Neuron (in vitro differentiated cells): ENCODE results near the gene PBX1.

ENCODE experiments used
- H2AFZ ChIP-seq: one replicate; pipeline ENCODE4 v1.6.1; 2013; ENCODE audit warnings: low read depth, mild to moderate bottlenecking, inconsistent platforms, low read length, moderate library complexity
- H3K27me3 ChIP-seq: one replicate; pipeline ENCODE4 v1.6.1; 2013; ENCODE audit warnings: low read length; ENCODE audit not compliant: insufficient read depth
- H3K36me3 ChIP-seq: one replicate; pipeline ENCODE4 v1.6.1; 2013; ENCODE audit warnings: low read length; ENCODE audit not compliant: insufficient read depth
- H3K4me1 ChIP-seq: one replicate; pipeline ENCODE4 v1.6.1; 2013; ENCODE audit warnings: low read length; ENCODE audit not compliant: insufficient read depth
- H3K4me3 ChIP-seq: 2 replicates; pipeline ENCODE4 v1.5.1; 2013; ENCODE audit warnings: mild to moderate bottlenecking, low read length, moderate library complexity
- H3K9me3 ChIP-seq: one replicate; pipeline ENCODE4 v1.6.1; 2013; ENCODE audit warnings: low read length

Gene PBX1

GRCh38 chr1:164635803-164636731 lies 77.1 kb downstream of the PBX1 start:
- H3K27me3 ChIP-seq: no peaks in the 10 kb centered on the region
- H3K4me1 ChIP-seq: peaks cover 82% of the 10 kb centered on the region
- no peaks in the 10 kb centered on the region for H3K36me3 ChIP-seq
- H3K4me3 ChIP-seq: no peak overlapping the region
- H3K9me3 ChIP-seq: no peaks in the 10 kb centered on the region
- no peak overlapping the region for H2AFZ ChIP-seq

GRCh38 chr1:164636757-164637156 lies 77.8 kb downstream of the PBX1 start:
- Histone ChIP-seq H2AFZ (no peak overlapping the region), H3K4me1 (peaks cover 75% of the 10 kb centered on the region), H3K27me3 (no peaks in the 10 kb centered on the region), H3K4me3 (no peak overlapping the region), H3K36me3 (no peaks in the 10 kb centered on the region), H3K9me3 (no peaks in the 10 kb centered on the region)

GRCh38 chr1:164637461-164638375 lies 78.7 kb downstream of the PBX1 start:
- Histone ChIP-seq H3K4me3 (peak overlapping the region; percentile 28), H3K9me3 (no peaks in the 10 kb centered on the region), H3K36me3 (peaks cover 6% of the 10 kb centered on the region), H3K4me1 (peaks cover 70% of the 10 kb centered on the region), H3K27me3 (no peaks in the 10 kb centered on the region), H2AFZ (no peak overlapping the region)

- Histone ChIP-seq H3K4me1 (peaks cover 70% of the 10 kb centered on the region), H3K9me3 (no peaks in the 10 kb centered on the region), H3K36me3 (peaks cover 6% of the 10 kb centered on the region), H3K4me3 (peak overlapping the region; percentile 28), H2AFZ (no peak overlapping the region), H3K27me3 (no peaks in the 10 kb centered on the region)
Observed at GRCh38 chr1:164638492-164639202, 79.7 kb downstream of the PBX1 start.

- Histone ChIP-seq H3K27me3 (no peaks in the 10 kb centered on the region), H3K4me1 (peaks cover 67% of the 10 kb centered on the region), H3K4me3 (no peak overlapping the region), H2AFZ (no peak overlapping the region), H3K9me3 (no peaks in the 10 kb centered on the region), H3K36me3 (peaks cover 6% of the 10 kb centered on the region)
Observed at GRCh38 chr1:164640686-164641352, 81.8 kb downstream of the PBX1 start.

- no peaks in the 10 kb centered on the region for H3K27me3 ChIP-seq
- H3K4me1 ChIP-seq: peaks cover 67% of the 10 kb centered on the region
- H2AFZ ChIP-seq: no peak overlapping the region
- H3K9me3 ChIP-seq: no peaks in the 10 kb centered on the region
- peaks cover 6% of the 10 kb centered on the region for H3K36me3 ChIP-seq
- no peak overlapping the region for H3K4me3 ChIP-seq
Observed at GRCh38 chr1:164641353-164641730, 82.4 kb downstream of the PBX1 start.

GRCh38 chr1:164643018-164643417 lies 84.0 kb downstream of the PBX1 start:
- H3K36me3 ChIP-seq: peaks cover 6% of the 10 kb centered on the region
- H3K27me3 ChIP-seq: no peaks in the 10 kb centered on the region
- no peak overlapping the region for H3K4me3 ChIP-seq
- H3K4me1 ChIP-seq: peaks cover 62% of the 10 kb centered on the region
- H2AFZ ChIP-seq: no peak overlapping the region
- H3K9me3 ChIP-seq: no peaks in the 10 kb centered on the region

GRCh38 chr1:164644268-164644667 lies 85.3 kb downstream of the PBX1 start:
- H3K9me3 ChIP-seq: no peaks in the 10 kb centered on the region
- H2AFZ ChIP-seq: no peak overlapping the region
- H3K4me3 ChIP-seq: no peak overlapping the region
- peaks cover 6% of the 10 kb centered on the region for H3K36me3 ChIP-seq
- peaks cover 61% of the 10 kb centered on the region for H3K4me1 ChIP-seq
- no peaks in the 10 kb centered on the region for H3K27me3 ChIP-seq

- Histone ChIP-seq H3K27me3 (no peaks in the 10 kb centered on the region), H3K9me3 (no peaks in the 10 kb centered on the region), H3K36me3 (peaks cover 6% of the 10 kb centered on the region), H3K4me3 (no peak overlapping the region), H2AFZ (no peak overlapping the region), H3K4me1 (peaks cover 58% of the 10 kb centered on the region)
Observed at GRCh38 chr1:164644774-164645644, 86.0 kb downstream of the PBX1 start.

- no peak overlapping the region for H3K4me3 ChIP-seq
- H3K27me3 ChIP-seq: no peaks in the 10 kb centered on the region
- peaks cover 6% of the 10 kb centered on the region for H3K36me3 ChIP-seq
- peaks cover 58% of the 10 kb centered on the region for H3K4me1 ChIP-seq
- H2AFZ ChIP-seq: no peak overlapping the region
- H3K9me3 ChIP-seq: no peaks in the 10 kb centered on the region
Observed at GRCh38 chr1:164645921-164646320, 86.9 kb downstream of the PBX1 start.

- no peaks in the 10 kb centered on the region for H3K27me3 ChIP-seq
- no peak overlapping the region for H2AFZ ChIP-seq
- no peaks in the 10 kb centered on the region for H3K9me3 ChIP-seq
- peaks cover 4% of the 10 kb centered on the region for H3K36me3 ChIP-seq
- H3K4me1 ChIP-seq: peaks cover 68% of the 10 kb centered on the region
- no peak overlapping the region for H3K4me3 ChIP-seq
Observed at GRCh38 chr1:164647211-164647610, 88.2 kb downstream of the PBX1 start.

- H3K36me3 ChIP-seq: no peaks in the 10 kb centered on the region
- H3K4me3 ChIP-seq: no peak overlapping the region
- no peaks in the 10 kb centered on the region for H3K9me3 ChIP-seq
- H3K4me1 ChIP-seq: peaks cover 65% of the 10 kb centered on the region
- no peak overlapping the region for H2AFZ ChIP-seq
- no peaks in the 10 kb centered on the region for H3K27me3 ChIP-seq
Observed at GRCh38 chr1:164648636-164649035, 89.7 kb downstream of the PBX1 start.
